Lower leg skin (tissue), 4 donors: ENCODE data around the gene DCDC2C. TPM values are rescaled to one million over a fixed set of nuclear protein-coding genes. Genes with fewer than 3 reads are reported as not detected.
"Not testable (repeated sequence)": the region's sequence is repeated elsewhere in the genome, so short reads cannot be mapped to it uniquely, and the experiment has no call there.

Experiments used
- DNase-seq, 2 donors: peaks; one replicate each; pipeline ENCODE4 v3.0.0-alpha.2; 2019; ENCODE audit warnings: low spot score in 2 of 2
- H3K4me3 ChIP-seq: fragments of 200-600 bp; sonication (generic); 2 replicates; pipeline ENCODE4 v1.5.1; 2017; ENCODE audit warnings: mild to moderate bottlenecking, low read depth; ENCODE audit not compliant: poor library complexity, severe bottlenecking
- POLR2A ChIP-seq, 2 donors: fragments of 450-650 bp; IDR thresholded peaks; one replicate each; pipeline ENCODE4 v1.6.1; 2016 to 2017; ENCODE audit warnings: antibody characterized with exemption in 2 of 2, mild to moderate bottlenecking in 1 of 2, moderate library complexity in 1 of 2
- WGBS, 2 donors: methylation state at CpG; one replicate each; pipeline ENCODE4 v1.1.5; 2018; 5-methylcytosine and 5-hydroxymethylcytosine counted together
- intact Hi-C: fragments of 100-400 bp; cut with DNase I; formaldehyde crosslinking; loops from one replicate; pipeline ENCODE4 v1.15.0; 2023; ENCODE audit warnings: low total_unique reads
- total RNA-seq, 4 donors: library from RNA; depleted of rRNA; stranded (reverse); fragments of >200 nt; gene quantifications; one replicate each; pipeline ENCODE4 v1.1.0, GENCODE V29; 2016
- TF ChIP-seq, protein P1 (sequence below), 3 donors: fragments of 450-650 bp; IDR thresholded peaks; one replicate each; pipeline ENCODE4 v1.5.1; 2016; ENCODE audit warnings: antibody characterized with exemption in 3 of 3, mild to moderate bottlenecking in 3 of 3, moderate library complexity in 2 of 3

Gene DCDC2C
- total RNA-seq, 4 donors from 2014 or later: 0.16 TPM; not detected in 3

DNA sequence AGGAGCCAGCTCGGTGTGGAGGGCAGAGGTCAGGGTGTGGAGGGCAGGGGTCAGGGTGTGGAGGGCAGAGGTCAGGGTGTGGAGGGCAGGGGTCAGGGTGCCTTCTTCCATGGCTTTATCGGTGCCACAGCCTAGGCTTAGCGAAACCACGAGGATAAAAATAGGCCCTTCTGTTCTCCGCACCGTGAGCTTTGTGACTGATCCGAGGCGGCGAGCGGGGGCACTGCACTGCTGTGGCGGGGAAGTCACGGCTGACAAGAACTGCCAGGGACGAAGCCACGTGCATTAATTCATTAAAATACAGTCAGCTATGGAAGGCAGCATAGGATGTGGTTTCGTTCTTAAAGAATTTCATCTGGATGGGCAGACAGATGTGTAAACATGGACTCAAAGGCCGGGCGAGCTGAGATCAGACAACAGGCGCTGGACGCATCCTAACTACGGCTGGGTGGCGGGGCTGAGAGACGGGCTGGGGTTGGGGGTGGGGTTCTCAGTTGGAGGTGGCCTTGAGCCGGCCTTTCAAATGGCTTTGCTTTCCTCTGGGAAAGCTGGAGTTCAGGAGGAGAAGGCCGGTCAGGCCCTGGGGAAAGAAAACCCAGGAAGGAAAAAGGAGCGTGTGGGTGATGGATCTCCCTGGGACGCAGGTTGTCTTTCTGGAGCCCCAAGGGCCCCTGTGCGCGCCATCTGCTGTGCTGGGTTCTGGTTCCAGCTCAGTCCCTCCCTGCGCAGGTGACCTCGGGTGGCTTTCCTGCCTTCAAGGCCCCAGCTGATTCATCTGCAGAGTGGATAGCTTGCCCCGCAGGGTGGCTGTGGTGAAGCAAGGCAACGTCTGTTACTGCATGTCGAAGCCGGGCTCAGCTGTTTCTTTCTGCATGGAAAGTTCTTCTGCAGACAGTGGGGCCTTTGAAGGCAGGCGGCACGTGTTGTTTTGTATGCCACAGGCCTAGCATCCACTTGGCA lies 46.3 kb upstream of the DCDC2C start:
- DNase-seq: no peak
- H3K4me3 ChIP-seq: no peak overlapping the region
- intact Hi-C loops: no loop called here
- TF ChIP-seq POLR2A (IDR thresholded peaks at IDR 0.05): no peak
- TF ChIP-seq, protein P1, sequence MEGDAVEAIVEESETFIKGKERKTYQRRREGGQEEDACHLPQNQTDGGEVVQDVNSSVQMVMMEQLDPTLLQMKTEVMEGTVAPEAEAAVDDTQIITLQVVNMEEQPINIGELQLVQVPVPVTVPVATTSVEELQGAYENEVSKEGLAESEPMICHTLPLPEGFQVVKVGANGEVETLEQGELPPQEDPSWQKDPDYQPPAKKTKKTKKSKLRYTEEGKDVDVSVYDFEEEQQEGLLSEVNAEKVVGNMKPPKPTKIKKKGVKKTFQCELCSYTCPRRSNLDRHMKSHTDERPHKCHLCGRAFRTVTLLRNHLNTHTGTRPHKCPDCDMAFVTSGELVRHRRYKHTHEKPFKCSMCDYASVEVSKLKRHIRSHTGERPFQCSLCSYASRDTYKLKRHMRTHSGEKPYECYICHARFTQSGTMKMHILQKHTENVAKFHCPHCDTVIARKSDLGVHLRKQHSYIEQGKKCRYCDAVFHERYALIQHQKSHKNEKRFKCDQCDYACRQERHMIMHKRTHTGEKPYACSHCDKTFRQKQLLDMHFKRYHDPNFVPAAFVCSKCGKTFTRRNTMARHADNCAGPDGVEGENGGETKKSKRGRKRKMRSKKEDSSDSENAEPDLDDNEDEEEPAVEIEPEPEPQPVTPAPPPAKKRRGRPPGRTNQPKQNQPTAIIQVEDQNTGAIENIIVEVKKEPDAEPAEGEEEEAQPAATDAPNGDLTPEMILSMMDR (IDR thresholded peaks at IDR 0.05): no peak
- 80 to 84% methylated on average over 36 of the region's 36 CpGs for WGBS, 2 donors

DNA sequence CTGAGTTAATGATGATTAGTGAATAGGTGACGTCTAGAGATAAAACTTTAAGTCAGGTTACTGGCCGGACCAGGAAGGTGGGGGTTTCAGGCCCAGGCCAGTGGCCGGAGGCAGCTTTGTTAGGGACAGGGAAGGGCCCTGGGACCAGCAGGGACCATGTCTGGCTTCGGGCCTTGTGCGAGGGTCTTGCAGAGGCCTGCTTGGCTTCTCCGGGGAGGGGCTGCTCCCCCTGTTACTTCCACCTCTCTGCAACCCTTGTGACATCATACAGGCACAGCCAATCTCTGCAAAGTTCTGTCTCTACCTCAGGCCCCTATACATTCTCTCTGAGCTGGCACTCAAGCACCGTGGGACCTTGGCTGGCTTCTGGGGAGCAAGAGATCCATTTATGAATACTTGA lies 45.5 kb upstream of the DCDC2C start, which contains the start of gene ALLC:
Gene ALLC (plus strand): TSS at position 320 of the 400 bp plus-strand sequence. CDS start 12,958 bp downstream, outside the sequence.
- DNase-seq: no peak
- no peak within 1 kb of the TSS for H3K4me3 ChIP-seq
- TF ChIP-seq POLR2A (IDR thresholded peaks at IDR 0.05): no peak
- TF ChIP-seq, protein P1 (IDR thresholded peaks at IDR 0.05): no peak
- 85 to 92% methylated on average over 7 of the region's 7 CpGs for WGBS, 2 donors
- intact Hi-C loops: no loop called here

DNA sequence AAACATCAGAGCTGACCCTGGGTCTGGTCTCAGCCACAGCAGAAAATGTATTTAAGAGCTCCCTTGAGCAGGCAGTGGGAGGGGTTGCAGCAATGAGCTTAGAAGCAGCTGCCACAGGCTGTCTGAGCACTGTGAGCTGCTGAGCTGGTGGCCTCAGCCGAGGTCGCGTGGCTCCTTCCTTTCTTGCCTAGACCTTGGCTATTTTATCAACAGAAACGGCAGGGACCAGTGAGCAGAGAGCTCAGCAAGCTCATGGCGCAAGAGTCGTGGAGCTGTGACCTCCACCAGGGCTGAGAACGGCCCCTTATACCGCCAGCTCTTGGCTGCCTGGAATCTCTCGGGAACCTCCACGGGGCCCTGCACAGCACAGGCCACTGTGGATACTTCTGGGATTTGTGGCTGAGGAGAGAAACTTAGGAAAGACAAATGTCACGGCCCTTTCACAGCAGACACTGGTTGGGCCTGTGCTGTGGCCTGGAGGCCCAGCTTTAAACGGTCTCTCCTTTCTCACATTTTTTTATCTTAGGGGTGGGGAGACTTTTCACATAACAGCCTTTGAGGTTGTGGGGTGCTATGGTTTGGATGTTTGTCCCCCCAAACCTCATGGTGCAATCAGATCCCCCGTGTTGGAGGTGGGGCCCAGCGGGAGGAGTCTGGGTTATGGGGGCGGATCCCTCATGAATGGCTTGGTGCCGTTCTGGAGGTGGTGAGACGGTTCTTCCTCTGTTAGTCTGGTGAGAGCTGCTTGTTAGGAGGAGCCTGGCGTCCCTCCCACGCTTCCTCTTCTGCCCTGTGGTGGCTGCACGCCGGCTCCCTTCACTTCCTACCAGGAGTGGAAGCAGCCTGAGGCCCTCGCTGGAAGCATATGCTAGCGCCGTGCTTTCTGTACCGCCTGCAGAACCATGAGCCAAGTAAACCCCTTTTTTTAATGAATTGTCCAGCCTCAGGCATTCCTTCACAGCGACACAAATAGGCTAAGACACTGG lies 43.6 kb upstream of the DCDC2C start:
- WGBS, 2 donors: 71 to 75% methylated on average over 22 to 26 of the region's 26 CpGs
- no peak for TF ChIP-seq POLR2A (IDR thresholded peaks at IDR 0.05)
- TF ChIP-seq, protein P1 (IDR thresholded peaks at IDR 0.05): no peak
- DNase-seq: no peak
- H3K4me3 ChIP-seq: no peak overlapping the region
- intact Hi-C loops: no loop called here

DNA sequence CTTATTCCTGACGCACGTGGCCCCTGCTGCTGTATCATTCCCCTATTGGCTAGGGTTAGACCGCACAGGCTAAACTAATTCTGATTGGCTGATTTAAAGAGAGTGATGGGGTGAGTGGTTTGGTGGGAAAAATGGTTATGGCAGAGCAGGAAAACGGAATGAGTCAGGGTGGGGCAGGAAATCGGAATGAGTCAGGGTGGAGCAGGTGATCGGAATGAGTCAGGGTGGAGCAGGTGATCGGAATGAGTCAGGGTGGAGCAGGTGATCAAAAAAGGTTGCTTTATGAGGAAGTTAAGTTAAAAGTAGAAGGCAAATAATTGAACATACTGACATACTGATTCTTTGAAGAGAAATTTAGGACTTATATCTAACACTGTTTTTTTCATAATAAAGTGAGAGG lies 42.7 kb upstream of the DCDC2C start:
- DNase-seq, H3K4me3 ChIP-seq, intact Hi-C loops: not testable (repeated sequence)
- 57 to 70% methylated on average over 7 of the region's 7 CpGs for WGBS, 2 donors

DNA sequence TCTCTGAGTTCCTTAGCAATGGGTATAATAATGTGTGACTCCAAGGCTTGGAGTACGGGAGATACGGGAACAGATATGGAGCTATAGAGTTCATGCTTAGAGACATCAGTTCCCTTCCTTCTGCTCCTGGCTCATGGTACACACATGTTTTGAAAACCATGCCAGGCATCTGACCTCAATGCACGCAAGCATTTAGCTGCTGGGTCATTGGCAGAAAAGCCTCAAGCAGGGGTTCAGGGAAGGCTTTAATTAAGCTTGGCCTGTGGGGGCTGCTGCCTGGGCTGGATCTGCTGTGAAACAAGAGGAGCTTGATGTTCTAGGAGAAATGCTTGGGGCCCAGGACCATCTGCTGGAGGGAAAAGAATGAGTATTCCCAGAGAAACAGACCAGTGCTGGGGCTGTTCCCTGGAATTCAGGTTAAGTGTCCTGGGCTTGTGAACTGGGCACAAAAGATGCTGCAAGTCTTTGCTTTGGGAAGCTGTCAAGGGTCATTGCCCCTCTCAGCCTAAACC lies 42.2 kb upstream of the DCDC2C start:
- intact Hi-C loops: no loop called here
- 88 to 93% methylated on average over 3 of the region's 3 CpGs for WGBS, 2 donors
- no peak overlapping the region for H3K4me3 ChIP-seq
- DNase-seq: no peak
- TF ChIP-seq, protein P1 (IDR thresholded peaks at IDR 0.05): no peak
- TF ChIP-seq POLR2A (IDR thresholded peaks at IDR 0.05): no peak
